Upper lobe of right lung (tissue), 1 donor: Measurements from ENCODE around the gene SLC2A13. TPM values are rescaled to one million over a fixed set of nuclear protein-coding genes. Genes with fewer than 3 reads are reported as not detected.
"Not testable (repeated sequence)": the region's sequence is repeated elsewhere in the genome, so short reads cannot be mapped to it uniquely, and the experiment has no call there.

Experiments
- ATAC-seq: fragments of 200-7000 bp; cut with Tn5 transposase; one replicate; pipeline ENCODE4 v1.9.1; 2020; ENCODE audit warnings: mild to moderate bottlenecking, moderate library complexity
- DNase-seq: peaks from one replicate; pipeline ENCODE4 v3.0.0-alpha.2; 2020
- H3K27ac ChIP-seq: fragments of 200-600 bp; one replicate; pipeline ENCODE4 v1.8.0; 2022
- H3K27me3 ChIP-seq: fragments of 200-600 bp; one replicate; pipeline ENCODE4 v1.8.0; 2022; ENCODE audit warnings: mild to moderate bottlenecking
- H3K36me3 ChIP-seq: fragments of 200-600 bp; one replicate; pipeline ENCODE4 v1.8.0; 2022
- H3K4me1 ChIP-seq: fragments of 200-600 bp; one replicate; pipeline ENCODE4 v1.8.0; 2022
- H3K4me3 ChIP-seq: fragments of 200-600 bp; one replicate; pipeline ENCODE4 v1.8.0; 2022; ENCODE audit warnings: mild to moderate bottlenecking
- H3K9me3 ChIP-seq: fragments of 200-600 bp; one replicate; pipeline ENCODE4 v1.8.0; 2022
- intact Hi-C: fragments of 100-400 bp; cut with DNase I; formaldehyde crosslinking; loops from one replicate; pipeline ENCODE4 v1.11.0; 2022
- total RNA-seq: library from RNA; stranded (reverse); fragmentation: NEBNext Ultra II Directional; extraction: Animal tissue kit (Norgen Biotek cat#: 25700); gene quantifications from one replicate; pipeline ENCODE4 v1.2.1, GENCODE V29; 2021
- TF ChIP-seq, protein P1 (sequence below): fragments of 200-600 bp; IDR thresholded peaks from one replicate; pipeline ENCODE4 v1.8.0; 2022; ENCODE audit warnings: antibody characterized with exemption
- donor health status: DM: no; HTN: yes; CAD: no; lungs with severe emphysema.

The SLC2A13 gene
- total RNA-seq, 1 donor from 2014 or later, result 11.3 TPM

DNA sequence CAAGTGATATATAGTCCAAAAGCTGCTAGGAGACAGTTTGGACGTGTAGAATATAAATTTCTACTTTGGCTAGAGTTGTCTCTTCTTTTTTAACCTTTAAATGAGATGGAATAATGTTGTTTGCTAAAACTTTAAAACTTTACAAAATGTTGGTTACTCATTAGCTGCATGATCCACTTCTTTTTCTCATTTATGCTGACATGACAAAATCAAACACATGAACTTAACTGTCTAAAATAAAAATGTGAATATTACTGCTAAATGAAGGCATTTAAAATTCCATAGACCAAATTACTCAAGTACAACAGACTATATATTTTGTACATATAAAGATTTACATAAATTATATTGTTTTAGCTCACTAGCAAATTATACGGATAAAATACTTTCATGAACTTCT lies 350.4 kb downstream of the SLC2A13 start:
- Histone ChIP-seq H3K4me3 (no peak overlapping the region), H3K27me3 (no peaks in the 10 kb centered on the region), H3K9me3 (no peaks in the 10 kb centered on the region), H3K27ac (no peak overlapping the region), H3K36me3 (no peaks in the 10 kb centered on the region), H3K4me1 (no peaks in the 10 kb centered on the region)
- ATAC-seq (no peak), DNase-seq (no peak)
- intact Hi-C loops, result no loop called here
- TF ChIP-seq, protein P1, sequence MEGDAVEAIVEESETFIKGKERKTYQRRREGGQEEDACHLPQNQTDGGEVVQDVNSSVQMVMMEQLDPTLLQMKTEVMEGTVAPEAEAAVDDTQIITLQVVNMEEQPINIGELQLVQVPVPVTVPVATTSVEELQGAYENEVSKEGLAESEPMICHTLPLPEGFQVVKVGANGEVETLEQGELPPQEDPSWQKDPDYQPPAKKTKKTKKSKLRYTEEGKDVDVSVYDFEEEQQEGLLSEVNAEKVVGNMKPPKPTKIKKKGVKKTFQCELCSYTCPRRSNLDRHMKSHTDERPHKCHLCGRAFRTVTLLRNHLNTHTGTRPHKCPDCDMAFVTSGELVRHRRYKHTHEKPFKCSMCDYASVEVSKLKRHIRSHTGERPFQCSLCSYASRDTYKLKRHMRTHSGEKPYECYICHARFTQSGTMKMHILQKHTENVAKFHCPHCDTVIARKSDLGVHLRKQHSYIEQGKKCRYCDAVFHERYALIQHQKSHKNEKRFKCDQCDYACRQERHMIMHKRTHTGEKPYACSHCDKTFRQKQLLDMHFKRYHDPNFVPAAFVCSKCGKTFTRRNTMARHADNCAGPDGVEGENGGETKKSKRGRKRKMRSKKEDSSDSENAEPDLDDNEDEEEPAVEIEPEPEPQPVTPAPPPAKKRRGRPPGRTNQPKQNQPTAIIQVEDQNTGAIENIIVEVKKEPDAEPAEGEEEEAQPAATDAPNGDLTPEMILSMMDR, result no peak

DNA sequence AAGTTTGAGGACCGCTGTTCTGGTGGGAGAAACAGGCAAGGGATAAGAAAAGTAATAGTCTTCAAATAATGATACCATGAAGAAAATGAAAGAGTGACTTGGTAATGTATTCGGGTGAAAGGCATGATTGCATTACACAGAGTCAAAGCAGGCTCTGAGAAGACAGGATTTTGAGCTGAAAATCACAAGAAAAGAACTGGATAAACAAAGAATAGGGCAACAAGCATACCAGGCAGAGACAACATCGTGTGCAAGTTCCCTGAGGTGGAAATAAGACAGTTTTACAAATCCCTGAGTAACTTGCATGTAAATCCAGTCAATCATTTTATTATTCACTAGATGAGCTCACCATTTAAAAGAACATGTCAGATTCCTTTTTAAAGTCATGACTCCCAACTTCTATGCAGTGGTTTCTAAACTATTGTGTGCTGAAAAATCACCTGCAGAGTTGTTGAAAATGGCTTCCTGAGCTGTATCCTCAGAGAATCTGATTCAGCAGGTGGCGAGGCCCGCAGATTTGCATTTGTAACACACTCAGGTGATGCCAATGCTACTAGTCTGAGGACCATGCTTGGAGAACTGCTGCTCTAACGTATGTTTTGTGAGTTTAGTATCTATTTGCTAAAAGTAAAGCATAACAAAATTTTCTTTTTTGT lies 353.3 kb downstream of the SLC2A13 start:
- Histone ChIP-seq H3K27me3 (no peaks in the 10 kb centered on the region), H3K4me1 (no peaks in the 10 kb centered on the region), H3K9me3 (no peaks in the 10 kb centered on the region), H3K36me3 (no peaks in the 10 kb centered on the region), H3K27ac (no peak overlapping the region), H3K4me3 (no peak overlapping the region)
- TF ChIP-seq, protein P1, result no peak
- intact Hi-C loops, result no loop called here
- ATAC-seq, result no peak
- no peak for DNase-seq

DNA sequence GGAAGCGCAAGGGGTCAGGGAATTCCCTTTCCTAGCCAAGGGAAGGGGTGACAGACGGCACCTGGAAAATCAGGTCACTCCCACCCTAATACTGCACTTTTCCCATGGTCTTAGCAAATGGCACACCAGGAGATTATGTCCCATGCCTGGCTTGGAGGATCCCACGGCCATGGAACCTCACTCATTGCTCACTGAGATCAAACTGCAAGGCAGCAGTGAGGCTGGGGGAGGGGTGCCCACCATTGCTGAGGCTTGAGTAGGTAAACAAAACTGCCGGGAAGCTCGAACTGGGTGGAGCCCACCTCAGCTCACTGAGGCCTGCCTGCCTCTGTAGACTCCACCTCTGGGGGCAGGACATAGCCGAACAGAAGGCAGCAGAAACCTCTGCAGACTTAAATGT lies 359.7 kb downstream of the SLC2A13 start:
- ATAC-seq, H3K27ac ChIP-seq, H3K4me3 ChIP-seq, H3K36me3 ChIP-seq, H3K27me3 ChIP-seq, intact Hi-C loops, H3K9me3 ChIP-seq, DNase-seq, H3K4me1 ChIP-seq: not testable (repeated sequence)

DNA sequence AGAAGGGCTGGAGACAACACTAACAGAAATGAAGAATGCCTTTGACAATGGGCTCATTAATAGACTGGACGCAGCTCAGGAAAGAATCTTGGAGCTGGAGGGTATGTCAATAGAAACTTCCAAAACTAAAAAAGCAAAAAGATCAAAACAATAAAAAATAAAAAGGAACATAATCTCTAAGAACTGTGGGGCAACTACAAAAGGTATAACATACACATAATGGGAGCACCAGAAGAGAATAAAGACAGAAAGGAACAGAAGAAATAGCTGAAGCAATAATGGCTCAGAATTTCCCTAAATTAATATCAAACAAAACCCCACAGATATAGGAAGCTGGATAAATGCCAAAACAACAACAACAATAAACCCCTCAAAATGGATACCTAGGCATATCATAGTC lies 362.2 kb downstream of the SLC2A13 start:
- intact Hi-C loops, result no loop called here
- ATAC-seq, result no peak

GRCh38 chr12:39736406-39736805 lies 369.5 kb downstream of the SLC2A13 start:
- DNase-seq (no peak), ATAC-seq (no peak)
- H3K36me3 ChIP-seq, result no peaks in the 10 kb centered on the region
- no peaks in the 10 kb centered on the region for H3K27me3 ChIP-seq
- intact Hi-C loops, result no loop called here
- H3K4me1 ChIP-seq, result no peaks in the 10 kb centered on the region
- TF ChIP-seq, protein P1, result no peak
- no peak overlapping the region for H3K27ac ChIP-seq
- peaks cover 22% of the 10 kb centered on the region for H3K9me3 ChIP-seq
- no peak overlapping the region for H3K4me3 ChIP-seq

More for the DNA sequence above, 362.2 kb downstream of the SLC2A13 start:
- no peaks in the 10 kb centered on the region for H3K4me1 ChIP-seq
- no peak overlapping the region for H3K27ac ChIP-seq
- H3K27me3 ChIP-seq, result no peaks in the 10 kb centered on the region
- no peak for DNase-seq
- TF ChIP-seq, protein P1, result no peak
- H3K9me3 ChIP-seq, result no peaks in the 10 kb centered on the region
- H3K4me3 ChIP-seq, result no peak overlapping the region
- no peaks in the 10 kb centered on the region for H3K36me3 ChIP-seq

GRCh38 chr12:39723831-39724230 lies 382.1 kb downstream of the SLC2A13 start:
- Histone ChIP-seq H3K27ac (no peak overlapping the region), H3K4me3 (no peak overlapping the region), H3K9me3 (no peaks in the 10 kb centered on the region), H3K36me3 (no peaks in the 10 kb centered on the region), H3K4me1 (no peaks in the 10 kb centered on the region), H3K27me3 (no peaks in the 10 kb centered on the region)
- intact Hi-C loops, result no loop called here
- TF ChIP-seq, protein P1, result no peak
- no peak for DNase-seq
- ATAC-seq, result no peak
